Bronchial epithelial cell (primary cell): Measurements from ENCODE around the gene STX5. TPM values are rescaled to one million over a fixed set of nuclear protein-coding genes. Genes with fewer than 3 reads are reported as not detected.
A peak's percentile ranks its signal among the peaks of the same experiment; 100 is the strongest.
"Not testable (repeated sequence)": the region's sequence is repeated elsewhere in the genome, so short reads cannot be mapped to it uniquely, and the experiment has no call there.

Source experiments
- DNase-seq: peaks from one replicate; pipeline ENCODE4 v3.0.0-alpha.2; 2010; ENCODE audit warnings: low read depth
- FAIRE-seq: peaks from 2 replicates; lab custom pipeline; 2011; peaks lifted over from hg19 to GRCh38; lab: Jason Lieb, UNC
- H3K27me3 ChIP-seq: 2 replicates; pipeline ENCODE4 v1.5.1; 2011; ENCODE audit warnings: low read length; ENCODE audit not compliant: control insufficient read depth, insufficient read depth
- H3K36me3 ChIP-seq: 2 replicates; pipeline ENCODE4 v1.5.1; 2011; ENCODE audit warnings: low read length; ENCODE audit not compliant: control insufficient read depth, insufficient read depth
- H3K4me3 ChIP-seq: 2 replicates; pipeline ENCODE4 v1.5.1; 2011; ENCODE audit warnings: mild to moderate bottlenecking, low read depth, low read length, control low read depth
- total RNA-seq: library from RNA; depleted of rRNA; stranded (reverse); fragments of >200 nt; gene quantifications from 2 replicates; pipeline ENCODE4 v1.2.1, GENCODE V29; 2014
- TF ChIP-seq, protein P1 (sequence below): IDR thresholded peaks from 2 replicates; pipeline ENCODE4 v1.5.1; 2011; ENCODE audit warnings: mild to moderate bottlenecking, moderate library complexity, low read length, control low read depth, inconsistent platforms; ENCODE audit not compliant: insufficient read depth, severe bottlenecking

STX5 gene
- total RNA-seq, 1 donor from 2014 or later: 31.3 TPM

DNA sequence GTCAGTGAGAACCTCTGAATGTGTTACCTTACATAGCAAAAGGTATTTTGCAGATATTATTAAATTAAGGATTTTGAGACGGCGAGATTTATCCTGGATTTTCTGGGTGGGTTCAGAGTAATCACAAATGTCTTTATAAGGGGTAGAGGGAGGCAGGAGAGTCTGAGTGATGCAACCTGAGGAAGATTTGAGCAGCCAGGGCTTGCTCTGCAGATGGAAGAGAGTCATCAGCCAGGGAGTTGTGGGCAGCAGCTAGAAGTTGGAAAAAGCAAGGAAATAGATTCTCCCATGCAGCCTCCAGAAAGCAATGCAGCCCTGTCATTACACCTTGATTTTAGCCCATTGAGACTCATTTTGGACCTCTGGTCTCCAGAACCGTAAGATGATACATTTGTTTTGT is 11.6 kb upstream of the STX5 start:
- FAIRE-seq: no peak
- no peaks in the 10 kb centered on the region for H3K27me3 ChIP-seq
- TF ChIP-seq, protein P1, sequence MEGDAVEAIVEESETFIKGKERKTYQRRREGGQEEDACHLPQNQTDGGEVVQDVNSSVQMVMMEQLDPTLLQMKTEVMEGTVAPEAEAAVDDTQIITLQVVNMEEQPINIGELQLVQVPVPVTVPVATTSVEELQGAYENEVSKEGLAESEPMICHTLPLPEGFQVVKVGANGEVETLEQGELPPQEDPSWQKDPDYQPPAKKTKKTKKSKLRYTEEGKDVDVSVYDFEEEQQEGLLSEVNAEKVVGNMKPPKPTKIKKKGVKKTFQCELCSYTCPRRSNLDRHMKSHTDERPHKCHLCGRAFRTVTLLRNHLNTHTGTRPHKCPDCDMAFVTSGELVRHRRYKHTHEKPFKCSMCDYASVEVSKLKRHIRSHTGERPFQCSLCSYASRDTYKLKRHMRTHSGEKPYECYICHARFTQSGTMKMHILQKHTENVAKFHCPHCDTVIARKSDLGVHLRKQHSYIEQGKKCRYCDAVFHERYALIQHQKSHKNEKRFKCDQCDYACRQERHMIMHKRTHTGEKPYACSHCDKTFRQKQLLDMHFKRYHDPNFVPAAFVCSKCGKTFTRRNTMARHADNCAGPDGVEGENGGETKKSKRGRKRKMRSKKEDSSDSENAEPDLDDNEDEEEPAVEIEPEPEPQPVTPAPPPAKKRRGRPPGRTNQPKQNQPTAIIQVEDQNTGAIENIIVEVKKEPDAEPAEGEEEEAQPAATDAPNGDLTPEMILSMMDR: no peak
- no peaks in the 10 kb centered on the region for H3K36me3 ChIP-seq
- H3K4me3 ChIP-seq: no peak overlapping the region
- no peak for DNase-seq

DNA sequence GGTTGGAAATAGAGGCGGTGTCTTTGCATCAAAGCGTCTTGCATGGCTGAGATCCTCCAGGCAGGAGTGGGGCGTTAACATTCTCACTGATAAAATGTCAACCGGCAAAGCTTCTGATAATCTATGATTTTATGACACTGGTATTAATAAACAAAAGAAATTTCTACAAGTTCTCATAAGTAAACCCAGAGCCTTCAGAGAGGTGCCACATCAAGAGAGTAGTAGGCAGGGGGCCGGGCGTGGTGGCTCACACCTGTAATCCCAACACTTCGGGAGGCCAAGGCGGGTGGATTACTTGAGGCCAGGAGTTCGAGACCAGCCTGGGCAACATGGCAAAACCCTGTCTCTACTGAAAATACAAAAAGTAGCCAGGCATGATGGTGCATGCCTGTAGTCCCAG is 11.0 kb upstream of the STX5 start:
- not testable (repeated sequence) for H3K36me3 ChIP-seq, H3K4me3 ChIP-seq, FAIRE-seq

DNA sequence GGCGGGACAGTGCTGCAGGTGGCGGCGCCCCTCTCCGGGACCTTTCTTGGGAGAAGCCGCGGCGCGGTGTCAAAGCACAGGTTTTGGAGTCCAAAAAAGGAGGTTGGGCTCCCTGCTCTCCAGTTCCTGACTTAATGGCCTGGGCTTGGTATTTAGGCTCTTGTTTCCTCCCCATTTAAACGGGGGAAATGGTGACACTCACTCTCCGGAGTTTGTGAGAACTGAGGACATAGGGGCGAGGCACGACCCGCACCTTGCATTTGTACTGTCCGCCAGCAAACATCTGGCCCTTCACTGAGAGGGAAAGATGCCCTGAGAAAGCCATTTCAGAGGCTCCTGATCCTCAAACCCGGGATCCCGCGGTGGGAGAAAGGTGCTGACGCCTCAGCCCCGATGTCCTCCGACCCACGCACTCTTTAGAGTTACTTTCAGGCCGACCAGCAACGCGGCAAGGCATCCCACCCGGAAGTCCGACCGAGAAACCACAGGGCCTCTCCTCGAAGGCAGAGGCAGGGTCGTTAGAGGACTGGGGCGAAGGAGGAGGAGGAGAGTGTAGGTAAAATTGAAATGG is 10.4 kb upstream of the STX5 start:
- Histone ChIP-seq H3K4me3 (peak overlapping the region; percentile 34), H3K36me3 (peaks cover 6% of the 10 kb centered on the region), H3K27me3 (no peaks in the 10 kb centered on the region)
- DNase-seq (no peak), FAIRE-seq (no peak)
- TF ChIP-seq, protein P1: no peak

More for the DNA sequence above, 11.0 kb upstream of the STX5 start:
- not testable (repeated sequence) for DNase-seq, H3K27me3 ChIP-seq

DNA sequence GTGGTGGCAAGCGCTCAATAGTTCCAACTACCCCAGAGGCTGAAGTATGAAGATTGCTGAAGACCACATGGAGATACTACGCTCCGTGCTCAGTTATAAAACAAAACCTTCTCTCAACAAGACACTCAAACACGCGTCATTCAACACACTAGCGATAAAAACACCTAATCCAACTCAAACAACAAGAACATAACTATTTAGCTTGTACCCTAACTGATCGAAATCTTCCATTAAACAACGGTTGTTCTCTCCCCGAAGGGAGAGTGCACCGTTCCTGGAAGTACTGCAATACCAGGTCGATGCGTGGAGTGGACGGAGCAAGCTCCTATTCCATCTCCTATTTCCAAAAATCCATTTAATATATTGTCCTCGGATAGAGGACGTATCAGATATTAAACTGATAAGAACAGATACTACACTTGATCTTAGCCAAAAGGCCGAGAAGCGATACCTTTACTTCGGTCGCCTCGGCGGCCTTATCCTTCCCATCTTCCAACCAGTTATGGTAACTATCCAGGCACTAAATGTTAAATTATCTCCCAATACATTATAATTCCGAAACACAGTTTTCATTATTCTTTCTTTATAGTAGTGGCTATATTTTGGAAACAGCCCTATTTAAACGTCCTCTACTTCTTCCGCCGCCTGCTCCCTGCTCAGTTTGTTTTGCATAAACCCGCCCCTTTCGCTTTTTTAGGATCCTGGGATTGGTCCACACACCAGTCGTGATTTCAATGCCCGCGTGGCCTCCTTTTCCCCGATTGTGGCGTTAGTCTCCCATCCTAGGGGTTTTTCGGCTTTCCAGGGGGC is 9.7 kb upstream of the STX5 start:
- no peaks in the 10 kb centered on the region for H3K27me3 ChIP-seq
- FAIRE-seq (peak; percentile 100), DNase-seq (peak; percentile 100)
- TF ChIP-seq, protein P1: no peak
- peaks cover 6% of the 10 kb centered on the region for H3K36me3 ChIP-seq
- peak overlapping the region; percentile 34 for H3K4me3 ChIP-seq

DNA sequence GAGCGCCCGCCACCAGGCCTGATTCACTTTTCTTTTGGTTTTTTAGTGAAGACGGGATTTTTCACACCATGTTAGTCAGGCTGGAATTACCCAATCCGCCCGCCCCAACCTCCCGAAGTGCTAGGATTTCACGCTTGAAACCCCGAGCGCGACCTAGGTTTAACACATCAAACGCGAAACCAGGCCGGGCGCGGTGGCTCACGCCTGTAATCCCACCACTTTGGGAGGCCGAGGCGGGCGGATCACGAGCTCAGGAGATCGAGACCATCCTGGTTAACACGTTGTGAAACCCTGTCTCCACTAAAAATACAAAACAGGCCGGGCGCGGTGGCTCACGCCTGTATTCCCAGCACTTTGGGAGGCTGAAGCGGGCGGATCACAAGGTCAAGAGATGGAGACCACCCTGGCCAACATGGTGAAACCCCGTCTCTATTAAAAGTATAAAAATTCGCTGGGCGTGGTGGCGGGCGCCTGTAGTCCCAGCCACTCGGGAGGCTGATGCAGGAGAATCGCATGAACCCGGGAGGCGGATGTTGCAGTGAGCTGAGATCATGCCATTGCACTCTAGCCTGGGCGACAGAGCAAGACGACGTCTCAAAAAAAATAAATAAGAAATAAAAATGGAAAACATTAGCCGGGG is 9.0 kb upstream of the STX5 start:
- peak; percentile 73 for DNase-seq
- FAIRE-seq, H3K36me3 ChIP-seq, H3K27me3 ChIP-seq: not testable (repeated sequence)
- peak overlapping the region; percentile 91 for H3K4me3 ChIP-seq

DNA sequence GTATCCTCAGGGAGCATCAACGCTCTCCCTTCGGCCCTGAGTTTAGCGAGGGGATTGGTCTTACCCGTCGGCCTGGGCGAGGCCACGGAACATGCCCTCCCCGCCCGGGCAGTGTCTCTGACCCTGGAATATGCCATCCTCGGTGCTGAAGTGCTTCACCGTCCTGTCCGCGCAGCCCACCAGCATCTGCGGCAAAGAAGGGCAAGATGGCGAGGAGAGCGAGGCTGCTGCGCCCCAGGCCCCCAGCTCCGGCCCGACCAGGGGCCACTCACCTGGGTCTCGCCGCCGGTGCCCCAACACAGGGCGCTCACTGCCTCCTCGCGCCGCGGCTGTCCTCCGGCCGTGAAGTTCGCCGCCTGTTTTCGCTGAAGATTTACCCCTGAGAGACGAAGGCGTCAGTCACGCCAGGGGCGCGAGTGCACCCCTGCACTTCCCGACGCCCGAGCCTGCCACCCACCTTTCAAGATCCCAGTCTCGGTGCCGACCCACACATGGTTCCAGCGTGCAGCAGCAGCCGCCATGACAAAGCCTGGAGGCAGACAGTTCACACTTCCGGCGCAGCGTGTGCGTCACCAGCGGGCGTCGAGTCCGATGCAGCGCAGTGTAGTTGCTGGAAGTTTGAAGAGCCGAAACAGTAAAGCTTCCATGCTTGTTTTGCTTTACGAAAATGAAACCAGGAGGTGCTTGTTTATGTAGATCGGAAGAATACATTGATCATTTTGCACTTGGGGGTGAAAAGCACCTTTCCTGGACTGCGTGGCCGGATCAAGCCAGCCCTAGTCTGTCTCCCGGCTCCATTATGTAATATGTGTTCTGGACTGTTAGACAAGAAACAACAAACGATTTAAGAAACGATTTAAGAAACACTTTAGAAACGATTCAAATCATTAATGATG is 7.4 kb upstream of the STX5 start, which contains the start of gene WDR74:
Gene WDR74, minus strand, starts transcription at position 541 of the 896 bp plus-strand sequence. Its CDS starts 20 bp downstream, at position 521.
- peaks cover 18% of the 10 kb centered on the region for H3K36me3 ChIP-seq
- H3K27me3 ChIP-seq: no peaks in the 10 kb centered on the region
- DNase-seq (peak; percentile 84), FAIRE-seq (no peak)
- peak within 1 kb of the TSS; percentile 91 for H3K4me3 ChIP-seq
- TF ChIP-seq, protein P1: no peak
